K562 (cell line): ENCODE measurements around the gene TICRR. TPM values are rescaled to one million over a fixed set of nuclear protein-coding genes. Genes with fewer than 3 reads are reported as not detected.

ENCODE experiments used
- ATAC-seq: fragments of 200-7000 bp; cut with Tn5 transposase; 3 replicates; pipeline ENCODE4 v1.9.1; 2020; ENCODE audit warnings: moderate library complexity
- BruUV-seq: library from RNA; stranded (reverse); fragments of 400-500 nt; replicated peaks from 2 replicates; lab custom pipeline; 2021; lab: Mats Ljungman, UMichigan
- CTCF ChIA-PET: fragments of 300-600 bp; formaldehyde crosslinking; extraction: SDS; loops from one replicate; lab custom pipeline; 2021; ENCODE audit warnings: low intra/inter-chr PET ratio; lab: Yijun Ruan, JAX
- POLR2A ChIA-PET: fragments of 300-600, 350-650 bp; sonication (Branson Sonifier 250); formaldehyde crosslinking; extraction: SDS; loops from one replicate; lab custom pipeline; 2021; ENCODE audit warnings: antibody characterized with exemption, inconsistent platforms; lab: Yijun Ruan, JAX
- DNase-seq, 4 experiments: peaks; one replicate each; pipeline versions ENCODE4 v3.0.0 to v3.0.0-alpha.2; 2011 to 2018; ENCODE audit warnings: low spot score in 3 of 4, mixed read lengths in 3 of 4; ENCODE audit errors: extremely low read depth in 1 of 4
- FAIRE-seq: peaks from 2 replicates; lab custom pipeline; 2011; peaks lifted over from hg19 to GRCh38; lab: Jason Lieb, UNC
- H2AFZ ChIP-seq: 2 replicates; pipeline ENCODE4 v1.6.0; 2011; ENCODE audit warnings: low read depth, low read length, control low read depth, inconsistent platforms
- H3K27ac ChIP-seq: fragments of 200-600 bp; 3 replicates; pipeline ENCODE4 v1.8.0; 2011; ENCODE audit warnings: low read depth, mild to moderate bottlenecking, control low read depth, inconsistent platforms, low read length, moderate library complexity, mixed read lengths; ENCODE audit errors: extremely low read depth
- H3K27me3 ChIP-seq, 2 experiments: fragments of 300-600 bp in 1 of 2; 2 replicates in 1 of 2; 3 replicates in 1 of 2; pipeline versions ENCODE4 v1.6.0 to v1.8.0; 2011; ENCODE audit warnings: inconsistent platforms in 2 of 2, low read length in 2 of 2, mild to moderate bottlenecking in 1 of 2, mixed read lengths in 1 of 2, moderate library complexity in 1 of 2; ENCODE audit not compliant: control insufficient read depth in 2 of 2, insufficient read depth in 2 of 2
- H3K36me3 ChIP-seq: fragments of 300-600 bp; 3 replicates; pipeline ENCODE4 v1.8.0; 2011; ENCODE audit warnings: mild to moderate bottlenecking, low read length, inconsistent platforms; ENCODE audit not compliant: control insufficient read depth, insufficient read depth
- H3K4me1 ChIP-seq, 2 experiments: fragments of 200-600 bp in 1 of 2; replicated peaks in 1 of 2; 2 replicates in 1 of 2; 3 replicates in 1 of 2; pipeline versions ENCODE4 v1.5.1 to v1.8.0; 2011; ENCODE audit warnings: inconsistent platforms in 2 of 2, low read length in 2 of 2, mild to moderate bottlenecking in 1 of 2, mixed read lengths in 1 of 2, moderate library complexity in 1 of 2; ENCODE audit not compliant: control insufficient read depth in 2 of 2, insufficient read depth in 2 of 2
- H3K4me2 ChIP-seq: 2 replicates; pipeline ENCODE4 v1.6.1; 2011; ENCODE audit warnings: low read length, control low read depth, inconsistent platforms, mixed read lengths; ENCODE audit not compliant: insufficient read depth
- H3K4me3 ChIP-seq: fragments of 200-600 bp; sonication (generic), shearing (Covaris generic); 2 replicates; pipeline ENCODE4 v1.5.1; 2016; ENCODE audit warnings: control low read depth, inconsistent platforms
- H3K79me2 ChIP-seq: fragments of 200-600 bp; 3 replicates; pipeline ENCODE4 v1.8.0; 2011; ENCODE audit warnings: low read length, inconsistent platforms; ENCODE audit not compliant: control insufficient read depth, insufficient read depth
- H3K9ac ChIP-seq, 2 experiments: 2 replicates each; pipeline versions ENCODE4 v1.6.0 to v1.6.1; 2011; ENCODE audit warnings: low read depth in 2 of 2, low read length in 2 of 2, control low read depth in 1 of 2, inconsistent platforms in 1 of 2, mild to moderate bottlenecking in 1 of 2, mixed read lengths in 1 of 2; ENCODE audit not compliant: insufficient read depth in 1 of 2
- H3K9me1 ChIP-seq: one replicate; pipeline ENCODE4 v1.6.0; 2011; ENCODE audit warnings: inconsistent platforms, mild to moderate bottlenecking, low read length, moderate library complexity; ENCODE audit not compliant: control insufficient read depth, insufficient read depth
- H3K9me3 ChIP-seq: replicated peaks from 2 replicates; pipeline ENCODE4 v1.5.1; 2011; ENCODE audit warnings: low read depth, low read length, inconsistent platforms; ENCODE audit not compliant: control insufficient read depth, insufficient read depth
- H4K20me1 ChIP-seq: replicated peaks from 2 replicates; pipeline ENCODE4 v1.6.1; 2011; ENCODE audit warnings: low read length, inconsistent platforms, mixed read lengths; ENCODE audit not compliant: control insufficient read depth, insufficient read depth
- GATAD2B ChIP-seq: fragments of 450-650 bp; IDR thresholded peaks from 2 replicates; pipeline ENCODE4 v1.6.1; 2017; ENCODE audit warnings: mild to moderate bottlenecking, borderline replicate concordance
- HEY1 ChIP-seq: fragments of 250-450 bp; sonication (Bioruptor Pico); IDR thresholded peaks from 2 replicates; pipeline ENCODE4 v1.5.0; 2020; ENCODE audit warnings: mild to moderate bottlenecking, moderate library complexity, borderline replicate concordance
- MYNN ChIP-seq, 2 experiments: sonication (generic); formaldehyde crosslinking in 1 of 2; IDR thresholded peaks; 2 replicates each; pipeline versions ENCODE4 v1.5.0 to v1.6.1; 2016 to 2020; ENCODE audit warnings: antibody characterized with exemption in 1 of 2, missing genetic modification reagents in 1 of 2
- TSC22D4 ChIP-seq: fragments of 450-650 bp; IDR thresholded peaks from 2 replicates; pipeline ENCODE4 v1.6.1; 2016; ENCODE audit warnings: missing genetic modification characterization, missing biosample characterization, control low read depth
- ZNF165 ChIP-seq: fragments of 250-450 bp; sonication (Bioruptor Pico); IDR thresholded peaks from 2 replicates; pipeline ENCODE4 v1.4.0; 2020; ENCODE audit warnings: borderline replicate concordance
- ZNF354B ChIP-seq: fragments of 250-450 bp; sonication (Bioruptor Pico); IDR thresholded peaks from 2 replicates; pipeline ENCODE4 v1.4.0; 2020
- ZNF589 ChIP-seq: fragments of 200-800 bp; sonication (Bioruptor generic); IDR thresholded peaks from 2 replicates; pipeline ENCODE4 v1.6.1; 2016; ENCODE audit warnings: low read depth, missing genetic modification characterization, missing compliant biosample characterization
- WGBS: fragments of 100-300 bp; shearing (Covaris generic); methylation state at CpG from one replicate; pipeline ENCODE4 v1.1.6; 2016; ENCODE audit warnings: low coverage, mixed read lengths; ENCODE audit not compliant: insufficient coverage; ENCODE audit errors: missing lambda C conversion rate; 5-methylcytosine and 5-hydroxymethylcytosine counted together
- in situ Hi-C: fragments of 300-500 bp; cut with MboI; formaldehyde crosslinking; loops from 4 replicates; pipeline ENCODE4 v1.15.0; 2018; ENCODE audit warnings: inconsistent platforms, mixed read lengths
- intact Hi-C: fragments of 100-400 bp; cut with micrococcal nuclease; formaldehyde crosslinking; loops from 2 replicates; pipeline ENCODE4 v1.14.2; 2022
- polyA plus RNA-seq, 8 experiments: library from polyadenylated mRNA; depleted of rRNA in 4 of 8; stranded (reverse) in 5 of 8; unstranded in 3 of 8; fragments of >200 nt; fragmentation: Nextera tagmentation in 2 of 8; fragmentation: Illumina TruSeq in 1 of 8; extraction: Ambion mirVana in 2 of 8; extraction: Trizol in 1 of 8; gene quantifications; 2 replicates each; pipeline versions ENCODE4 v1.2.1 to v1.2.3, GENCODE V29; 2011 to 2014; ENCODE audit warnings: inconsistent platforms in 1 of 8, missing spikeins in 1 of 8
- total RNA-seq, 7 experiments: library from RNA; depleted of rRNA in 6 of 7; stranded (reverse); fragments of >200 nt in 6 of 7; fragmentation: Illumina TruSeq in 2 of 7; extraction: Trizol in 2 of 7; gene quantifications; 2 replicates each; pipeline versions ENCODE4 v1.2.1 to v1.2.3, GENCODE V29; 2011 to 2021; ENCODE audit warnings: low replicate concordance in 1 of 7
- TF ChIP-seq, protein P1 (sequence below): sonication (generic); IDR thresholded peaks from 2 replicates; pipeline ENCODE4 v1.6.1; 2016
- TF ChIP-seq, protein P2 (sequence below): fragments of 450-650 bp; formaldehyde crosslinking; IDR thresholded peaks from 2 replicates; pipeline ENCODE4 v1.4.0; 2022; ENCODE audit warnings: mild to moderate bottlenecking, moderate library complexity

TICRR gene
- total and polyA plus RNA-seq, 9 of the 15 experiments (the other 6 are each of a cell fraction or from before 2014, with no cell fraction given): 0.84 to 22.9 (median 13.7) TPM

DNA sequence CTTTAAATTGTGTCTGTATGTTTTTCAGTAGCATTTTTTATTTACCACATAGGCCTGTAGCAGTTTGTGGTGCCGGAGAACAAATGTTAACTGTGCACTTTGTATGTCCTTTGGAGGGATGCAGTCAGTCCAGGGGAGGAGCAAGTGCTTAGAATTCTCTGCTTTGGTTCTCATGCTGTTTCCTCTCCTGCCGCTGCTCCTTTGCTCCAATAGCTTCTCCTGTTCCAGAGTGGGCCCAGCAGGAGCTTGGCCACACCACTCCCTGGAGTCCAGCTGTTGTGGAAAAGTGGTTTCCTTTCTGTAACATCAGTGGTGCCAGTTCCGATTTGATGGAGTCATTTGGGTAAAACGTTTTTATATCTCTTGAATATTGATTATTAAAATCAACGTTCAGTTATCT, 16.6 kb downstream of the TICRR start:
- Histone ChIP-seq H3K9me3 (no peaks in the 10 kb centered on the region), H3K36me3 (peaks cover 91% of the 10 kb centered on the region), H3K4me1 (no peaks in the 10 kb centered on the region), H3K9me1 (no peaks in the 10 kb centered on the region), H3K27ac (no peak overlapping the region), H3K9ac (no peak overlapping the region), H3K79me2 (peaks cover 4% of the 10 kb centered on the region; the same call in 1 of the 3 replicates), H4K20me1 (no peaks in the 10 kb centered on the region; the same call in 1 of the 2 replicates), H3K4me2 (no peak overlapping the region), H3K27me3 (no peaks in the 10 kb centered on the region), H2AFZ (no peak overlapping the region), H3K4me3 (no peak overlapping the region)
- 78% methylated on average over 5 of the region's 5 CpGs for WGBS
- no peak for DNase-seq
- in situ Hi-C loops (no loop called here), intact Hi-C loops (no loop called here)
- ATAC-seq: no peak
- no peak for TF ChIP-seq TSC22D4 (tag)
- TF ChIP-seq, protein P1, sequence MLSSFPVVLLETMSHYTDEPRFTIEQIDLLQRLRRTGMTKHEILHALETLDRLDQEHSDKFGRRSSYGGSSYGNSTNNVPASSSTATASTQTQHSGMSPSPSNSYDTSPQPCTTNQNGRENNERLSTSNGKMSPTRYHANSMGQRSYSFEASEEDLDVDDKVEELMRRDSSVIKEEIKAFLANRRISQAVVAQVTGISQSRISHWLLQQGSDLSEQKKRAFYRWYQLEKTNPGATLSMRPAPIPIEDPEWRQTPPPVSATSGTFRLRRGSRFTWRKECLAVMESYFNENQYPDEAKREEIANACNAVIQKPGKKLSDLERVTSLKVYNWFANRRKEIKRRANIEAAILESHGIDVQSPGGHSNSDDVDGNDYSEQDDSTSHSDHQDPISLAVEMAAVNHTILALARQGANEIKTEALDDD: no peak
- TF ChIP-seq, protein P2, sequence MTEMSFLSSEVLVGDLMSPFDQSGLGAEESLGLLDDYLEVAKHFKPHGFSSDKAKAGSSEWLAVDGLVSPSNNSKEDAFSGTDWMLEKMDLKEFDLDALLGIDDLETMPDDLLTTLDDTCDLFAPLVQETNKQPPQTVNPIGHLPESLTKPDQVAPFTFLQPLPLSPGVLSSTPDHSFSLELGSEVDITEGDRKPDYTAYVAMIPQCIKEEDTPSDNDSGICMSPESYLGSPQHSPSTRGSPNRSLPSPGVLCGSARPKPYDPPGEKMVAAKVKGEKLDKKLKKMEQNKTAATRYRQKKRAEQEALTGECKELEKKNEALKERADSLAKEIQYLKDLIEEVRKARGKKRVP (CRISPR knock-in tag): no peak
- no peak for TF ChIP-seq GATAD2B
- no peak for TF ChIP-seq HEY1
- no peak for TF ChIP-seq ZNF354B (CRISPR knock-in tag)
- TF ChIP-seq ZNF589 (CRISPR knock-in tag): no peak
- TF ChIP-seq ZNF165 (CRISPR knock-in tag): no peak
- TF ChIP-seq MYNN (IDR thresholded peaks at IDR 0.05): no peak
- no peak for TF ChIP-seq MYNN (CRISPR knock-in tag; IDR thresholded peaks at IDR 0.05)
- CTCF ChIA-PET: no interaction called here
- peak; percentile 15 for FAIRE-seq
- POLR2A ChIA-PET: interaction anchor here (0.9 to 1.8 kb wide), 2 partner anchors 11 to 17 kb away, joined by 5 to 9 read pairs; partner anchors contain the start of gene TICRR
- no TSS peak for BruUV-seq
